ENCODE data around the gene CCNYL1. TPM values are rescaled to one million over a fixed set of nuclear protein-coding genes. Genes with fewer than 3 reads are reported as not detected.

Gene CCNYL1
- total RNA-seq, 2 donors from 2014 or later, result 19.8 to 22.4 TPM

GRCh38 chr2:207704078-207704477 is 7.4 kb upstream of the CCNYL1 start:
- Histone ChIP-seq H3K4me1 (ENCODE audit: control insufficient read depth, insufficient read depth, low read length) (no peaks in the 10 kb centered on the region), H3K27ac (ENCODE audit: low read depth, low read length) (no peak overlapping the region), H3K9ac (ENCODE audit: extremely low read depth, low read length, poor library complexity, severe bottlenecking) (no peak overlapping the region), H3K27me3 (ENCODE audit: control insufficient read depth, insufficient read depth, low read length, poor library complexity, severe bottlenecking) (no peaks in the 10 kb centered on the region), H3K4me3 (ENCODE audit: low read length) (no peak overlapping the region), H3K36me3 (ENCODE audit: control insufficient read depth, insufficient read depth, low read length) (no peaks in the 10 kb centered on the region), H3K9me3 (ENCODE audit: control insufficient read depth, low read length) (no peaks in the 10 kb centered on the region)
- Mint-ChIP-seq H3K9me3 (no peaks in the 10 kb centered on the region), H3K27ac (no peak overlapping the region), H3K36me3 (ENCODE audit: low read depth) (no peaks in the 10 kb centered on the region), H3K27me3 (ENCODE audit: insufficient read depth) (no peaks in the 10 kb centered on the region), H3K4me1 (peaks cover 8% of the 10 kb centered on the region), H3K4me3 (no peak overlapping the region)
- TF ChIP-seq CTCF (conservative IDR thresholded peaks at IDR 0.05), result no peak
- no peak for DNase-seq
- WGBS, 2 experiments (ENCODE audit: insufficient coverage in 1 of 2, insufficient read length in 1 of 2), result 91 to 100% methylated on average over 3 of the region's 3 CpGs

DNA sequence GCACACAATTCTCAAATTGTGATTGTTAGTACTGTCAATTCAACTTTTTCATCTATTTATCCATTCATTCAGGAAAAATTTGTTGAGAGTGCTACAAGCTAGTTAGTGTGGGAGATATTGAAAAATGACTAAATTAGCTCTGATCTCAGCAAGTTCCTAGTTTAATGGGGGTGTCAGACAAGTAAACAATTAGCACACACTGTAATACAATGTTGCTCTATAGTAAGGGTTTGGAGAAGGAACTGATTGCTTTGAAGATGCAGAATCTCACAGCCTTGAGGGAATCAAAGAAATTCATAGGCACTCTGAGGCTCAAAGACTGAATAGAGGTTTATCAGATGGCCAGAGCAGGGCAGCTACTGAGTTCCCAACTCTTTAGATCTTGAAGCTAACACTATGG is 6.8 kb upstream of the CCNYL1 start:
- no peaks in the 10 kb centered on the region for H3K27me3 Mint-ChIP-seq (ENCODE audit: insufficient read depth)
- TF ChIP-seq CTCF (conservative IDR thresholded peaks at IDR 0.05), result no peak
- Histone ChIP-seq H3K9ac (ENCODE audit: extremely low read depth, low read length, poor library complexity, severe bottlenecking) (no peak overlapping the region), H3K27ac (ENCODE audit: low read depth, low read length) (no peak overlapping the region), H3K4me3 (ENCODE audit: low read length) (no peak overlapping the region), H3K36me3 (ENCODE audit: control insufficient read depth, insufficient read depth, low read length) (no peaks in the 10 kb centered on the region), H3K27me3 (ENCODE audit: control insufficient read depth, insufficient read depth, low read length, poor library complexity, severe bottlenecking) (no peaks in the 10 kb centered on the region), H3K9me3 (ENCODE audit: control insufficient read depth, low read length) (no peaks in the 10 kb centered on the region), H3K4me1 (ENCODE audit: control insufficient read depth, insufficient read depth, low read length) (no peaks in the 10 kb centered on the region)
- no peaks in the 10 kb centered on the region for H3K9me3 Mint-ChIP-seq
- H3K36me3 Mint-ChIP-seq (ENCODE audit: low read depth), result no peaks in the 10 kb centered on the region
- H3K27ac Mint-ChIP-seq, result no peak overlapping the region
- H3K4me1 Mint-ChIP-seq, result peaks cover 8% of the 10 kb centered on the region
- DNase-seq, result no peak
- H3K4me3 Mint-ChIP-seq, result no peak overlapping the region

DNA sequence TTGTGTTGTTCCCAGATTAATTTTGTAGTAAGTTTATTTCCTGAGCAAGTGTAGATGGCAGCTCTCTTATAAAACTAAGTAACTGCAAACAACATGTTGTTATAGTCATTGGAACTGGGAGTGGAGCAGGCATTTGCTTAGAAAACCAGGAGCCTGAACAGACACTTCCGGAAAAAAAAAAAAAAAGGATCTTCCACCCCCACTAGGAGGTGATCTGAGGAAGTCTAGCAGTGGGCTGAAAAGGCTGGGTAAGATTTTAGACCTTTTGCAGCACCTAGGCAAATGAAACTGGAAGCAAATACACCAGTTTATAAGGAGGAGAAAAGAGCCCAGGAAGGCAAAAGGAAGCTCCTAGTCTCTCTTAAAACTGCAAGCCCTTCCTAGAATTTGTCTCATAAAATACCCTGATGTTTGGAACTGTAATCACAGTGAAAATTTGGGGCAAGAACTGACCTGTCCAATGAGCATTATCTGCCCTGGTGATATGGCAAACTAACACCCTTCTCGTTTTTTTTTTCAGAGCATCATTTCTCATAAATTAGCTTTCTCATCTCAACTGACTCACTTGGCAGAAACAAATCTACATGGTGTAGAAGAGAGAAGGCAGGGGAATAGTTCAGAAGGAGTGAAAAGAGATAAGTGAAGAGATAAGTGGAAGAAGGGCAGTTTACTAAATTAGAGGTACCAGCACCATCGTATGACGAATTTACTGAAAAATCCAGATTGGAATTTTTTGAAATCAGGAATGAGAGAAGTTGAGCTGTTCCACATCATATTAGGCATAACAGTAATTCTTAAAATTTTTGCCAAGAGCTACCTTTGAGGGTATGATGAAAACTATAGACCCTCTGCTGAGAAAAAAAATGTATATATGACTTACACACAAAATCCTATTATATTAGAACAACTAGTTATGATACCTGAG is 4.2 kb upstream of the CCNYL1 start:
- Histone ChIP-seq H3K27me3 (ENCODE audit: control insufficient read depth, insufficient read depth, low read length, poor library complexity, severe bottlenecking) (no peaks in the 10 kb centered on the region), H3K4me3 (ENCODE audit: low read length) (no peak overlapping the region), H3K36me3 (ENCODE audit: control insufficient read depth, insufficient read depth, low read length) (no peaks in the 10 kb centered on the region), H3K27ac (ENCODE audit: low read depth, low read length) (no peak overlapping the region), H3K9me3 (ENCODE audit: control insufficient read depth, low read length) (no peaks in the 10 kb centered on the region), H3K4me1 (ENCODE audit: control insufficient read depth, insufficient read depth, low read length) (no peaks in the 10 kb centered on the region), H3K9ac (ENCODE audit: extremely low read depth, low read length, poor library complexity, severe bottlenecking) (no peak overlapping the region)
- peak; percentile 15 for TF ChIP-seq CTCF (conservative IDR thresholded peaks at IDR 0.05)
- Mint-ChIP-seq H3K4me3 (no peak overlapping the region), H3K27me3 (ENCODE audit: insufficient read depth) (no peaks in the 10 kb centered on the region), H3K27ac (peak overlapping the region; percentile 27), H3K9me3 (no peaks in the 10 kb centered on the region), H3K4me1 (peaks cover 11% of the 10 kb centered on the region), H3K36me3 (ENCODE audit: low read depth) (no peaks in the 10 kb centered on the region)
- no peak for DNase-seq
- 88 to 100% methylated on average over 2 to 3 of the region's 4 CpGs for WGBS, 2 experiments (ENCODE audit: insufficient coverage in 1 of 2, insufficient read length in 1 of 2)
